GM12892 (cell line): ENCODE measurements around the gene MEAK7.

Experiments
- POLR2A ChIP-seq: IDR thresholded peaks from 2 replicates; pipeline ENCODE4 v1.6.1; 2011; ENCODE audit warnings: low read depth, low read length, control low read depth
- POLR2AphosphoS5 ChIP-seq: IDR thresholded peaks from 2 replicates; pipeline ENCODE4 v1.6.1; 2011; ENCODE audit warnings: low read depth, low read length, control low read depth
- TAF1 ChIP-seq: IDR thresholded peaks from 2 replicates; pipeline ENCODE4 v1.6.1; 2011; ENCODE audit warnings: low read depth, mild to moderate bottlenecking, control low read depth, low read length, borderline replicate concordance

- TF ChIP-seq POLR2A, result no peak
- TF ChIP-seq TAF1, result no peak
- TF ChIP-seq POLR2AphosphoS5, result no peak
Observed at GRCh38 chr16:84484579-84485254, 19.7 kb downstream of the MEAK7 start.
